ENCODE results near the gene CPA3. TPM values are rescaled to one million over a fixed set of nuclear protein-coding genes. Genes with fewer than 3 reads are reported as not detected.

The CPA3 gene
- total and polyA plus RNA-seq, 10 of the 15 experiments (the other 5 are each of a cell fraction or from before 2014, with no cell fraction given): not detected

DNA sequence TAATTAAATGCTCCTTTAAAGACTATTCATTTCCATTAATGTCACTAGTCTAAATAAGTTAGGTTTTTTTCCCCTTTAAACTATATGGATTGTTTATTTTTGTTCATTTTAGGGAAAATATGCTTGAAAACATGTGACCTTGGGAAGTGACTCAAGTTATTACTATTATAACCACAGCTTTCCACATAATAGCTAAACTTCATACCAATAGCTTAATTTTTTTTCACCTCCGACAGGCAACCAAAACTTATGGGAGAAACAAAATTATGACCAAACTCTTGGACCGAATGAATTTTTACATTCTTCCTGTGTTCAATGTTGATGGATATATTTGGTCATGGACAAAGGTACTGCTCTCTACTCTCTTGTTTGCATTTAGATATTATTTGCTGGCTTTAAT lies 16.2 kb downstream of the CPA3 start (continued):
- TF ChIP-seq, protein P1, sequence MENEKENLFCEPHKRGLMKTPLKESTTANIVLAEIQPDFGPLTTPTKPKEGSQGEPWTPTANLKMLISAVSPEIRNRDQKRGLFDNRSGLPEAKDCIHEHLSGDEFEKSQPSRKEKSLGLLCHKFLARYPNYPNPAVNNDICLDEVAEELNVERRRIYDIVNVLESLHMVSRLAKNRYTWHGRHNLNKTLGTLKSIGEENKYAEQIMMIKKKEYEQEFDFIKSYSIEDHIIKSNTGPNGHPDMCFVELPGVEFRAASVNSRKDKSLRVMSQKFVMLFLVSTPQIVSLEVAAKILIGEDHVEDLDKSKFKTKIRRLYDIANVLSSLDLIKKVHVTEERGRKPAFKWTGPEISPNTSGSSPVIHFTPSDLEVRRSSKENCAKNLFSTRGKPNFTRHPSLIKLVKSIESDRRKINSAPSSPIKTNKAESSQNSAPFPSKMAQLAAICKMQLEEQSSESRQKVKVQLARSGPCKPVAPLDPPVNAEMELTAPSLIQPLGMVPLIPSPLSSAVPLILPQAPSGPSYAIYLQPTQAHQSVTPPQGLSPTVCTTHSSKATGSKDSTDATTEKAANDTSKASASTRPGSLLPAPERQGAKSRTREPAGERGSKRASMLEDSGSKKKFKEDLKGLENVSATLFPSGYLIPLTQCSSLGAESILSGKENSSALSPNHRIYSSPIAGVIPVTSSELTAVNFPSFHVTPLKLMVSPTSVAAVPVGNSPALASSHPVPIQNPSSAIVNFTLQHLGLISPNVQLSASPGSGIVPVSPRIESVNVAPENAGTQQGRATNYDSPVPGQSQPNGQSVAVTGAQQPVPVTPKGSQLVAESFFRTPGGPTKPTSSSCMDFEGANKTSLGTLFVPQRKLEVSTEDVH (IDR thresholded peaks at IDR 0.05; ENCODE audit: low read depth, partially characterized antibody): no peak
- no peak for TF ChIP-seq MYC (IDR thresholded peaks at IDR 0.05; ENCODE audit: insufficient read depth, insufficient read length, insufficient replicate concordance, low read length, severe bottlenecking)
- no peak for TF ChIP-seq POLR2AphosphoS2 (IDR thresholded peaks at IDR 0.05; ENCODE audit: low read depth, low read length)
- no peak for TF ChIP-seq LARP7 (IDR thresholded peaks at IDR 0.05)

DNA sequence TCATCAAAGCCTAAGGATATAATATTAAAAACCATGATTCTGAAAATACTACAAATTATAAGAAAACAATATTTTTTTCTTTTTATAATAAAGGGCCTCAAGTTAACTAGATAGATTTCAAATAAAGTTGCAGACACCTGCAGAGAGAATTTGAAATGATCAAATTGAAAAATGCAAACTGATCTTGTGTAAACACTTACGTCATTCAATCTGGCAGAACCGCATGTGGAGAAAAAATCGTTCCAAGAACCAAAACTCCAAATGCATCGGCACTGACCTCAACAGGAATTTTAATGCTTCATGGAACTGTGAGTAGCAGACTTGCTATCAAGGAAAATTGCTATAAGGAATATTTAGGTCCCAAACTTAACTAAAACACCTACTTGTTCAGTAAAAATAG lies 17.2 kb downstream of the CPA3 start:
- Histone ChIP-seq H3K9me3 (replicated peaks; ENCODE audit: control insufficient read depth, insufficient read depth, low read length) (no peaks in the 10 kb centered on the region), H2AFZ (ENCODE audit: control insufficient read depth, low read depth, low read length) (no peak overlapping the region), H3K4me2 (ENCODE audit: control insufficient read depth, insufficient read depth) (no peak overlapping the region), H3K9ac (ENCODE audit: control insufficient read depth, insufficient read depth, low read length) (no peak overlapping the region), H3K4me3 (no peak overlapping the region), H3K4me1 (ENCODE audit: control insufficient read depth, insufficient read depth, low read length) (no peaks in the 10 kb centered on the region), H3K79me2 (ENCODE audit: control insufficient read depth, insufficient read depth, low read length) (no peaks in the 10 kb centered on the region), H3K36me3 (ENCODE audit: control insufficient read depth in 2 of 2, insufficient read depth in 2 of 2, low read length in 1 of 2) (no peaks in the 10 kb centered on the region), H3K27ac (ENCODE audit: control insufficient read depth, insufficient read depth) (no peak overlapping the region), H4K20me1 (ENCODE audit: control insufficient read depth, insufficient read depth) (no peaks in the 10 kb centered on the region), H3K27me3 (replicated peaks in 1 of 2; ENCODE audit: control insufficient read depth in 2 of 2, insufficient read depth in 2 of 2, low read length in 1 of 2) (no peaks in the 10 kb centered on the region; a peak in 1 of 4 replicates)
- SMC1A ChIA-PET (ENCODE audit: uncharacterized antibody, unreplicated experiment): interaction anchor here (1.1 kb wide), 1 partner anchor 8 kb away, joined by 3 read pairs; no protein-coding TSS in a partner anchor
- intact Hi-C loops (cut with micrococcal nuclease; ENCODE audit: unreplicated experiment) (no loop called here), in situ Hi-C loops (cut with MboI) (no loop called here)
- POLR2A ChIA-PET: no interaction called here
- ATAC-seq: no peak
- no TSS peak for BruUV-seq (replicated peaks)
- no peak for FAIRE-seq
- WGBS (ENCODE audit: insufficient coverage, insufficient replicate concordance, low lambda C conversion rate, missing lambda C conversion rate): 46% methylated on average over 4 of the region's 4 CpGs
- RAD21 ChIA-PET (ENCODE audit: unreplicated experiment): no interaction called here
- CTCF ChIA-PET: interaction anchor here (1.2 kb wide), 1 partner anchor 19 kb away, joined by 3 read pairs; no protein-coding TSS in a partner anchor
- no peak for TF ChIP-seq CBX5 (IDR thresholded peaks at IDR 0.05; ENCODE audit: low read depth)
- DNase-seq (ENCODE audit: low read depth, low spot score): no peak
